ENCODE results near the gene ZBTB7C. TPM values are rescaled to one million over a fixed set of nuclear protein-coding genes. Genes with fewer than 3 reads are reported as not detected.

Gene ZBTB7C
- total RNA-seq, 1 experiment from 2014 or later: 0.18 TPM

GRCh38 chr18:48396561-48396960, 12.6 kb downstream of the ZBTB7C start:
- H3K4me3 Mint-ChIP-seq (ENCODE audit: unreplicated experiment): no peak overlapping the region
- Histone ChIP-seq H3K4me3 (ENCODE audit: low read depth, low read length) (no peak overlapping the region), H3K36me3 (ENCODE audit: control insufficient read depth, insufficient read depth, low read length) (no peaks in the 10 kb centered on the region), H3K27me3 (replicated peaks; ENCODE audit: control insufficient read depth, insufficient read depth, low read length) (no peaks in the 10 kb centered on the region), H3K9me3 (no peaks in the 10 kb centered on the region), H3K4me1 (no peaks in the 10 kb centered on the region)
- BruUV-seq (replicated peaks): no TSS peak
- H3K27me3 Mint-ChIP-seq (ENCODE audit: insufficient read depth, unreplicated experiment): peaks cover 6% of the 10 kb centered on the region
- DNase-seq: no peak
- intact Hi-C loops (cut with micrococcal nuclease; ENCODE audit: unreplicated experiment): no loop called here
- TF ChIP-seq CTCF (IDR thresholded peaks at IDR 0.05; ENCODE audit: insufficient read depth in 1 of 2, low read depth in 1 of 2, low read length in 1 of 2, severe bottlenecking in 1 of 2, unreplicated experiment in 1 of 2): no peak
- H3K36me3 Mint-ChIP-seq (ENCODE audit: insufficient read depth, unreplicated experiment): no peaks in the 10 kb centered on the region
- H3K9me3 Mint-ChIP-seq (ENCODE audit: unreplicated experiment): no peaks in the 10 kb centered on the region
- no peaks in the 10 kb centered on the region for H3K4me1 Mint-ChIP-seq (ENCODE audit: low read depth, unreplicated experiment)
- H3K27ac Mint-ChIP-seq (ENCODE audit: unreplicated experiment): no peak overlapping the region
- ChIA-PET CTCF (no interaction called here), POLR2A (interaction anchor here (0.6 kb wide), 1 partner anchor 254 kb away, joined by 3 read pairs; no protein-coding TSS in a partner anchor)

- no TSS peak for BruUV-seq (replicated peaks)
- POLR2A ChIA-PET: no interaction called here
- no peak for DNase-seq
- Histone ChIP-seq H3K4me1 (no peaks in the 10 kb centered on the region), H3K27me3 (replicated peaks; ENCODE audit: control insufficient read depth, insufficient read depth, low read length) (no peaks in the 10 kb centered on the region), H3K36me3 (ENCODE audit: control insufficient read depth, insufficient read depth, low read length) (no peaks in the 10 kb centered on the region), H3K9me3 (no peaks in the 10 kb centered on the region), H3K4me3 (ENCODE audit: low read depth, low read length) (no peak overlapping the region)
- intact Hi-C loops (cut with micrococcal nuclease; ENCODE audit: unreplicated experiment): no loop called here
- CTCF ChIA-PET: no interaction called here
- H3K27me3 Mint-ChIP-seq (ENCODE audit: insufficient read depth, unreplicated experiment): peaks cover 6% of the 10 kb centered on the region
- H3K4me1 Mint-ChIP-seq (ENCODE audit: low read depth, unreplicated experiment): no peaks in the 10 kb centered on the region
- H3K36me3 Mint-ChIP-seq (ENCODE audit: insufficient read depth, unreplicated experiment): no peaks in the 10 kb centered on the region
- H3K4me3 Mint-ChIP-seq (ENCODE audit: unreplicated experiment): no peak overlapping the region
- H3K27ac Mint-ChIP-seq (ENCODE audit: unreplicated experiment): no peak overlapping the region
- no peak for TF ChIP-seq CTCF (IDR thresholded peaks at IDR 0.05; ENCODE audit: insufficient read depth in 1 of 2, low read depth in 1 of 2, low read length in 1 of 2, severe bottlenecking in 1 of 2, unreplicated experiment in 1 of 2)
- H3K9me3 Mint-ChIP-seq (ENCODE audit: unreplicated experiment): no peaks in the 10 kb centered on the region
These were observed 13.5 kb downstream of the ZBTB7C start for GRCh38 chr18:48395646-48396045.

GRCh38 chr18:48394176-48394575, 15.0 kb downstream of the ZBTB7C start:
- DNase-seq: no peak
- no TSS peak for BruUV-seq (replicated peaks)
- no peaks in the 10 kb centered on the region for H3K36me3 Mint-ChIP-seq (ENCODE audit: insufficient read depth, unreplicated experiment)
- H3K4me3 ChIP-seq (ENCODE audit: low read depth, low read length): no peak overlapping the region
- no peaks in the 10 kb centered on the region for H3K4me1 ChIP-seq
- no peaks in the 10 kb centered on the region for H3K9me3 Mint-ChIP-seq (ENCODE audit: unreplicated experiment)
- TF ChIP-seq CTCF (IDR thresholded peaks at IDR 0.05; ENCODE audit: insufficient read depth in 1 of 2, low read depth in 1 of 2, low read length in 1 of 2, severe bottlenecking in 1 of 2, unreplicated experiment in 1 of 2): no peak
- H3K27me3 ChIP-seq (replicated peaks; ENCODE audit: control insufficient read depth, insufficient read depth, low read length): no peaks in the 10 kb centered on the region
- H3K27me3 Mint-ChIP-seq (ENCODE audit: insufficient read depth, unreplicated experiment): peaks cover 6% of the 10 kb centered on the region
- ChIA-PET CTCF (no interaction called here), POLR2A (no interaction called here)
- no peaks in the 10 kb centered on the region for H3K4me1 Mint-ChIP-seq (ENCODE audit: low read depth, unreplicated experiment)
- H3K27ac Mint-ChIP-seq (ENCODE audit: unreplicated experiment): no peak overlapping the region
- no peaks in the 10 kb centered on the region for H3K36me3 ChIP-seq (ENCODE audit: control insufficient read depth, insufficient read depth, low read length)
- no peaks in the 10 kb centered on the region for H3K9me3 ChIP-seq
- no peak overlapping the region for H3K4me3 Mint-ChIP-seq (ENCODE audit: unreplicated experiment)
- intact Hi-C loops (cut with micrococcal nuclease; ENCODE audit: unreplicated experiment): no loop called here
